SU-DHL-6 (cell line): ENCODE results near the gene AP5Z1.
"Not testable (repeated sequence)": the region's sequence is repeated elsewhere in the genome, so short reads cannot be mapped to it uniquely, and the experiment has no call there.

Source experiments
- EZH2phosphoT487 ChIP-seq: fragments of 200-600 bp; sonication (generic), shearing (Covaris generic); conservative IDR thresholded peaks from 2 replicates; pipeline ENCODE4 v1.6.1; 2018; ENCODE audit warnings: mild to moderate bottlenecking, antibody characterized with exemption, low read length, moderate library complexity, mixed read lengths
- TF ChIP-seq, protein P1 (sequence below): fragments of 200-600 bp; sonication (generic); IDR thresholded peaks from one replicate; pipeline ENCODE4 v1.5.1; 2017; ENCODE audit warnings: antibody characterized with exemption, mild to moderate bottlenecking, low read length, moderate library complexity; ENCODE audit not compliant: insufficient read depth, poor library complexity, severe bottlenecking

DNA sequence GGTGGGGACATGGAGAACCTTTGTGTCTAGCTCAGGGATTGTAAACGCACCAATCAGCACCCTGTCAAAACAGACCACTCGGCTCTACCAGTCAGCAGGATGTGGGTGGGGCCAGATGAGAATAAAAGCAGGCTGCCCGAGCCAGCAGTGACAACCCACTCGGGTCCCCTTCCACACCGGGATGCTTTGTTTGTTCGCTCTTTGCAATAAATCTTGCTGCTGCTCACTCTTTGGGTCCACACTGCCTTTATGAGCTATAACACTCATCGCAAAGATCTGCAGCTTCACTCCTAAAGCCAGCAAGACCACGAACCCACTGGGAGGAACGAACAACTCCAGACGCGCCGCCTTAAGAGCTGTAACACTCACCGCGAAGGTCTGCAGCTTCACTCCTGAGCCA is 18.7 kb downstream of the AP5Z1 start:
- TF ChIP-seq, protein P1, sequence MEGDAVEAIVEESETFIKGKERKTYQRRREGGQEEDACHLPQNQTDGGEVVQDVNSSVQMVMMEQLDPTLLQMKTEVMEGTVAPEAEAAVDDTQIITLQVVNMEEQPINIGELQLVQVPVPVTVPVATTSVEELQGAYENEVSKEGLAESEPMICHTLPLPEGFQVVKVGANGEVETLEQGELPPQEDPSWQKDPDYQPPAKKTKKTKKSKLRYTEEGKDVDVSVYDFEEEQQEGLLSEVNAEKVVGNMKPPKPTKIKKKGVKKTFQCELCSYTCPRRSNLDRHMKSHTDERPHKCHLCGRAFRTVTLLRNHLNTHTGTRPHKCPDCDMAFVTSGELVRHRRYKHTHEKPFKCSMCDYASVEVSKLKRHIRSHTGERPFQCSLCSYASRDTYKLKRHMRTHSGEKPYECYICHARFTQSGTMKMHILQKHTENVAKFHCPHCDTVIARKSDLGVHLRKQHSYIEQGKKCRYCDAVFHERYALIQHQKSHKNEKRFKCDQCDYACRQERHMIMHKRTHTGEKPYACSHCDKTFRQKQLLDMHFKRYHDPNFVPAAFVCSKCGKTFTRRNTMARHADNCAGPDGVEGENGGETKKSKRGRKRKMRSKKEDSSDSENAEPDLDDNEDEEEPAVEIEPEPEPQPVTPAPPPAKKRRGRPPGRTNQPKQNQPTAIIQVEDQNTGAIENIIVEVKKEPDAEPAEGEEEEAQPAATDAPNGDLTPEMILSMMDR: not testable (repeated sequence)
- not testable (repeated sequence) for TF ChIP-seq EZH2phosphoT487
